ENCODE results near the gene BTN3A1. TPM values are rescaled to one million over a fixed set of nuclear protein-coding genes. Genes with fewer than 3 reads are reported as not detected.

BTN3A1 gene
- total and polyA plus RNA-seq, 2 of the 8 experiments (the other 6 are each of a cell fraction or from before 2014, with no cell fraction given): 4.7 to 5.6 TPM

DNA sequence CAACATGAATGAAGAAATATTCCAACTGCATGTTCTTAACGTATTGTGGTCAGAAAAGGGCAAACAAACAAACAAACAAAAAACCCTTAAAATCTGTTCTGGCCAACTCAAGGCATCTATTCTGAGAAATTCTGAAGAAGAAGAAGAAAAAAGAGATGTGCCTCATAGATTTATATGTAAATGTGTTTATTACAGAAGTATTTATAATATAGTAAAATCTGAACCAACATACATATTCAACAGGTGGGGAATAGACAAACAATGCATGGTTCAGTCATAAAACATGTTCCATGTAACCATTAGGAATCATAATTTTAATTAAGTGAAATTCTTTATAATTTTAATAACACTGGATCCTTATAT, 36.5 kb upstream of the BTN3A1 start:
- Histone ChIP-seq H3K9ac (replicated peaks in 1 of 4; ENCODE audit: extremely low read depth in 1 of 4, low read depth in 3 of 4, low read length in 3 of 4) (peak overlapping the region in 3 of 4 experiments; percentile 6 to 68 (median 60); a peak in 4 of 7 replicates), H3K79me2 (ENCODE audit: control insufficient read depth in 1 of 2, insufficient read depth in 2 of 2, low read length in 2 of 2) (no peaks in the 10 kb centered on the region), H3K36me3 (ENCODE audit: control insufficient read depth in 2 of 4, insufficient read depth in 4 of 4, low read length in 3 of 4) (no peaks in the 10 kb centered on the region), H3K79me1 (ENCODE audit: low read depth, low read length) (no peaks in the 10 kb centered on the region), H2AFZ (ENCODE audit: low read length) (peak overlapping the region; percentile 100), H3K23ac (ENCODE audit: insufficient read length) (no peak overlapping the region), H4K5ac (ENCODE audit: insufficient read length, low read depth, low read length) (no peak overlapping the region), H2BK20ac (ENCODE audit: low read length) (no peak overlapping the region), H3K18ac (ENCODE audit: extremely low read depth, low read length) (no peak overlapping the region), H4K8ac (ENCODE audit: extremely low read depth, insufficient read depth, low read length) (no peak overlapping the region), H4K91ac (replicated peaks; ENCODE audit: insufficient read length, low read length) (no peak overlapping the region), H3K56ac (replicated peaks; ENCODE audit: insufficient read length, low read depth, low read length) (no peak overlapping the region), H2BK5ac (ENCODE audit: low read depth, low read length) (no peak overlapping the region), H3K9me3 (ENCODE audit: insufficient read depth in 2 of 2, low read depth in 1 of 2, low read length in 1 of 2) (no peaks in the 10 kb centered on the region), H3K4me1 (replicated peaks in 1 of 4; ENCODE audit: control insufficient read depth in 3 of 4, insufficient read depth in 4 of 4, low read length in 3 of 4) (no peaks in the 10 kb centered on the region; a peak in 1 of 7 replicates), H3K14ac (ENCODE audit: insufficient read length) (no peak overlapping the region), H4K20me1 (replicated peaks in 1 of 2; ENCODE audit: control insufficient read depth in 1 of 2, insufficient read depth in 2 of 2, low read length in 2 of 2) (no peaks in the 10 kb centered on the region), H2BK12ac (ENCODE audit: low read depth, low read length) (0 out of 2 replicates have a peak overlapping the region, but pooled peaks have one; percentile 5), H2AK5ac (ENCODE audit: low read depth, low read length) (no peak overlapping the region), H3K4me3 (ENCODE audit: extremely low read depth in 1 of 4, insufficient read depth in 2 of 4, low read depth in 3 of 4, low read length in 4 of 4) (peak overlapping the region; percentile 44 to 85 (median 63); a peak in 6 of 8 replicates), H3K27ac (ENCODE audit: low read depth, low read length) (peak overlapping the region; percentile 28; the same call in 1 of the 2 replicates), H3K23me2 (ENCODE audit: low read depth, low read length) (peaks cover 4% of the 10 kb centered on the region; the same call in 1 of the 2 replicates), H2BK120ac (replicated peaks; ENCODE audit: low read depth, low read length) (no peak overlapping the region), H2BK15ac (ENCODE audit: low read length) (no peak overlapping the region), H3K4me2 (ENCODE audit: insufficient read depth in 1 of 2, low read depth in 2 of 2, low read length in 2 of 2) (peak overlapping the region; percentile 76 to 77), H3K4ac (replicated peaks; ENCODE audit: insufficient read length, low read depth, low read length) (no peak overlapping the region), H3K27me3 (replicated peaks in 1 of 4; ENCODE audit: control insufficient read depth in 3 of 4, extremely low read depth in 1 of 4, insufficient read depth in 3 of 4, low read length in 3 of 4) (no peaks in the 10 kb centered on the region)
- FAIRE-seq (no peak), DNase-seq (ENCODE audit: low read depth in 1 of 2, low spot score in 2 of 2) (no peak)
- 31% methylated on average over 1 of the region's 1 CpG; no CpG with 5 or more reads in 1 of the 2 experiments for WGBS, 2 experiments (ENCODE audit: extremely low coverage in 1 of 2, insufficient coverage in 1 of 2, insufficient read length in 1 of 2, insufficient replicate concordance in 2 of 2, low coverage in 1 of 2, low lambda C conversion rate in 2 of 2, missing lambda C conversion rate in 1 of 2)
- POLR2A ChIA-PET (ENCODE audit: partially characterized antibody): no interaction called here
- CTCF ChIA-PET (ENCODE audit: partially characterized antibody): no interaction called here
- TF ChIP-seq CHD1 (IDR thresholded peaks at IDR 0.05; ENCODE audit: low read depth, low read length): no peak

Data from H1 (cell line).